IMR-90 (cell line): ENCODE results near the gene CREBL2. TPM values are rescaled to one million over a fixed set of nuclear protein-coding genes. Genes with fewer than 3 reads are reported as not detected.
A peak's percentile ranks its signal among the peaks of the same experiment; 100 is the strongest.

ENCODE experiments used
- ATAC-seq: fragments of 200-7000 bp; cut with Tn5 transposase; 2 replicates; pipeline ENCODE4 v1.9.1; 2020; ENCODE audit warnings: low read depth, mild to moderate bottlenecking, moderate library complexity
- BruUV-seq: library from RNA; stranded (reverse); fragments of 400-500 nt; replicated peaks from 2 replicates; lab custom pipeline; 2021; lab: Mats Ljungman, UMichigan
- CTCF ChIA-PET: fragments of 300-600 bp; formaldehyde crosslinking; extraction: SDS; loops from one replicate; lab custom pipeline; 2021; ENCODE audit warnings: antibody characterized with exemption; lab: Yijun Ruan, JAX
- POLR2A ChIA-PET: fragments of 300-600 bp; sonication (Branson Sonifier 250); formaldehyde crosslinking; loops from one replicate; lab custom pipeline; 2022; ENCODE audit warnings: antibody characterized with exemption; ENCODE audit not compliant: unreplicated experiment; lab: Charles Lee
- DNase-seq: peaks from one replicate; pipeline ENCODE4 v3.0.0; 2013
- H2AFZ ChIP-seq: replicated peaks from 2 replicates; pipeline ENCODE3; 2013; ENCODE audit warnings: low read length, mild to moderate bottlenecking; ENCODE audit not compliant: poor library complexity
- H2AK5ac ChIP-seq: 2 replicates; pipeline ENCODE4 v1.6.1; 2013; ENCODE audit warnings: low read depth, low read length, inconsistent platforms
- H2AK9ac ChIP-seq: replicated peaks from 2 replicates; pipeline ENCODE3; 2013; ENCODE audit warnings: mild to moderate bottlenecking, low read depth, low read length, moderate library complexity; ENCODE audit not compliant: poor library complexity
- H2BK120ac ChIP-seq: 2 replicates; pipeline ENCODE4 v1.6.1; 2013; ENCODE audit warnings: low read depth, low read length, inconsistent platforms
- H2BK15ac ChIP-seq: 3 replicates; pipeline ENCODE4 v1.6.1; 2013; ENCODE audit warnings: low read depth, low read length, inconsistent platforms
- H2BK20ac ChIP-seq: 2 replicates; pipeline ENCODE4 v1.6.1; 2013; ENCODE audit warnings: low read depth, mild to moderate bottlenecking, inconsistent platforms, low read length, moderate library complexity
- H2BK5ac ChIP-seq: 2 replicates; pipeline ENCODE4 v1.6.1; 2013; ENCODE audit warnings: mild to moderate bottlenecking, low read depth, low read length, inconsistent platforms; ENCODE audit not compliant: poor library complexity, severe bottlenecking
- H3K14ac ChIP-seq: replicated peaks from 2 replicates; pipeline ENCODE4 v1.6.1; 2013; ENCODE audit warnings: low read depth, low read length, inconsistent platforms
- H3K18ac ChIP-seq: 2 replicates; pipeline ENCODE4 v1.6.1; 2013; ENCODE audit warnings: low read depth, low read length, control low read depth
- H3K23ac ChIP-seq: 2 replicates; pipeline ENCODE4 v1.6.1; 2013; ENCODE audit warnings: low read depth, low read length, inconsistent platforms
- H3K27ac ChIP-seq: 2 replicates; pipeline ENCODE4 v1.5.1; 2013; ENCODE audit warnings: mild to moderate bottlenecking, control low read depth, low read length; ENCODE audit not compliant: insufficient read depth
- H3K27me3 ChIP-seq: 2 replicates; pipeline ENCODE4 v1.6.1; 2013; ENCODE audit warnings: low read length; ENCODE audit not compliant: control insufficient read depth, insufficient read depth
- H3K36me3 ChIP-seq: 2 replicates; pipeline ENCODE4 v1.6.1; 2013; ENCODE audit warnings: low read length, mixed read lengths; ENCODE audit not compliant: control insufficient read depth, insufficient read depth
- H3K4ac ChIP-seq: 2 replicates; pipeline ENCODE4 v1.6.1; 2013; ENCODE audit warnings: low read depth, low read length, inconsistent platforms
- H3K4me1 ChIP-seq: 2 replicates; pipeline ENCODE4 v1.6.1; 2013; ENCODE audit warnings: low read length, mixed read lengths; ENCODE audit not compliant: control insufficient read depth, insufficient read depth
- H3K4me2 ChIP-seq: 2 replicates; pipeline ENCODE4 v1.6.1; 2013; ENCODE audit warnings: low read depth, mild to moderate bottlenecking, control low read depth, low read length, moderate library complexity
- H3K4me3 ChIP-seq: 2 replicates; pipeline ENCODE4 v1.5.1; 2013; ENCODE audit warnings: low read depth, mild to moderate bottlenecking, control low read depth, low read length, moderate library complexity; ENCODE audit not compliant: insufficient read depth
- H3K56ac ChIP-seq: 2 replicates; pipeline ENCODE4 v1.6.1; 2013; ENCODE audit warnings: low read length, inconsistent platforms; ENCODE audit not compliant: insufficient read depth; ENCODE audit errors: extremely low read depth
- H3K79me1 ChIP-seq, 2 experiments: 2 replicates each; pipeline ENCODE4 v1.6.1; 2013; ENCODE audit warnings: low read length in 2 of 2, inconsistent platforms in 1 of 2, low read depth in 1 of 2
- H3K9ac ChIP-seq: 2 replicates; pipeline ENCODE4 v1.6.1; 2013; ENCODE audit warnings: low read depth, low read length, control low read depth
- H3K9me1 ChIP-seq: 2 replicates; pipeline ENCODE4 v1.6.1; 2013; ENCODE audit warnings: low read length, inconsistent platforms; ENCODE audit not compliant: insufficient read depth
- H3K9me3 ChIP-seq: 2 replicates; pipeline ENCODE4 v1.6.1; 2013; ENCODE audit warnings: low read length; ENCODE audit not compliant: control insufficient read depth, insufficient read depth
- H4K20me1 ChIP-seq: 2 replicates; pipeline ENCODE4 v1.6.1; 2013; ENCODE audit warnings: low read length, inconsistent platforms; ENCODE audit not compliant: insufficient read depth
- H4K5ac ChIP-seq: 2 replicates; pipeline ENCODE4 v1.6.1; 2013; ENCODE audit warnings: mild to moderate bottlenecking, low read depth, low read length, control low read depth
- H4K8ac ChIP-seq, 2 experiments: 2 replicates each; pipeline ENCODE4 v1.6.1; 2013; ENCODE audit warnings: low read depth in 2 of 2, low read length in 2 of 2, control low read depth in 1 of 2, inconsistent platforms in 1 of 2
- H4K91ac ChIP-seq: 2 replicates; pipeline ENCODE4 v1.6.1; 2013; ENCODE audit warnings: low read depth, low read length, inconsistent platforms; ENCODE audit not compliant: insufficient read depth
- CTCF ChIP-seq: conservative IDR thresholded peaks from 2 replicates; pipeline ENCODE4 v1.5.1; 2012; ENCODE audit warnings: mild to moderate bottlenecking, low read depth, low read length, improper control_type of control experiment
- NFE2L2 ChIP-seq: fragments of 150-350 bp; IDR thresholded peaks from 2 replicates; pipeline ENCODE4 v1.6.1; 2016; ENCODE audit warnings: low read depth, mild to moderate bottlenecking, low read length
- POLR2A ChIP-seq: IDR thresholded peaks from 2 replicates; pipeline ENCODE4 v1.6.1; 2012; ENCODE audit warnings: mild to moderate bottlenecking, low read depth, low read length
- RAD21 ChIP-seq: IDR thresholded peaks from 2 replicates; pipeline ENCODE4 v1.6.1; 2012; ENCODE audit warnings: low read length, improper control_type of control experiment
- WGBS, 2 experiments: methylation state at CpG; one replicate each; pipeline versions ENCODE4 v1.1.5 to v1.1.7; 2013; ENCODE audit warnings: missing lambda C conversion rate in 2 of 2; ENCODE audit not compliant: insufficient read length in 1 of 2; ENCODE audit errors: extremely low coverage in 2 of 2; 5-methylcytosine and 5-hydroxymethylcytosine counted together
- dilution Hi-C: fragments of 300-500 bp; cut with HindIII; formaldehyde crosslinking; loops from one replicate; pipeline ENCODE4 v1.14.3; 2018; ENCODE audit warnings: low sequenced_read_pairs; ENCODE audit not compliant: unreplicated experiment
- in situ Hi-C: fragments of 300-500 bp; cut with MboI; formaldehyde crosslinking; loops from 3 replicates; pipeline ENCODE4 v1.14.3; 2019; ENCODE audit warnings: low sequenced_read_pairs, inconsistent platforms, mixed read lengths
- intact Hi-C: fragments of 100-400 bp; cut with micrococcal nuclease; formaldehyde crosslinking; loops from 2 replicates; pipeline ENCODE4 v1.10.0; 2022
- polyA plus RNA-seq, 3 experiments: library from polyadenylated mRNA; depleted of rRNA; stranded (reverse); fragments of >200 nt; gene quantifications; 2 replicates each; pipeline ENCODE4 v1.2.3, GENCODE V29; 2012; ENCODE audit warnings: low replicate concordance in 1 of 3
- total RNA-seq: library from RNA; depleted of rRNA; stranded (reverse); fragments of >200 nt; gene quantifications from 2 replicates; pipeline ENCODE4 v1.2.3, GENCODE V29; 2012

CREBL2 gene
- total and polyA plus RNA-seq, 2 of the 4 experiments (the other 2 are of a cell fraction): 11.5 to 19.0 TPM

GRCh38 chr12:12608557-12608957, 3.1 kb upstream of the CREBL2 start:
- ChIA-PET CTCF (no interaction called here), POLR2A (no interaction called here)
- peak; percentile 17 for DNase-seq
- no TSS peak for BruUV-seq
- H3K27ac ChIP-seq: no peak overlapping the region
- peak overlapping the region; percentile 17; the same call in 1 of the 2 replicates for H3K23ac ChIP-seq
- H3K9me1 ChIP-seq: no peaks in the 10 kb centered on the region; the same call in 1 of the 2 replicates
- no peak overlapping the region for H4K5ac ChIP-seq
- no peak overlapping the region for H3K9ac ChIP-seq
- H2AK5ac ChIP-seq: no peak overlapping the region
- H3K18ac ChIP-seq: no peak overlapping the region
- H3K36me3 ChIP-seq: no peaks in the 10 kb centered on the region
- H2BK20ac ChIP-seq: 0 out of 2 replicates have a peak overlapping the region, but pooled peaks have one; percentile 18
- ATAC-seq: no peak
- peak overlapping the region; percentile 12; the same call in 1 of the 2 replicates for H4K91ac ChIP-seq
- no peak overlapping the region for H3K4ac ChIP-seq
- no peaks in the 10 kb centered on the region for H3K27me3 ChIP-seq
- H2AK9ac ChIP-seq: peak overlapping the region; percentile 69
- no peak overlapping the region for H3K4me3 ChIP-seq
- dilution Hi-C loops: no loop called here
- H3K4me2 ChIP-seq: no peak overlapping the region
- no peaks in the 10 kb centered on the region for H4K20me1 ChIP-seq
- TF ChIP-seq POLR2A (no peak), CTCF (0 out of 2 replicates have a peak, but pooled peaks have one; percentile 12), RAD21 (peak; percentile 14; the same call in 1 of the 2 replicates), NFE2L2 (no peak)
- H3K14ac ChIP-seq: no peak overlapping the region
- H2BK15ac ChIP-seq: no peak overlapping the region
- H3K56ac ChIP-seq: no peak overlapping the region
- no peak overlapping the region; a peak in 1 of 4 replicates for H4K8ac ChIP-seq
- no peaks in the 10 kb centered on the region for H3K9me3 ChIP-seq
- peak overlapping the region; percentile 60 for H2BK120ac ChIP-seq
- peaks cover 2% of the 10 kb centered on the region; the same call in 1 of the 2 replicates for H3K4me1 ChIP-seq
- peaks cover 4 to 8% of the 10 kb centered on the region in 2 experiments; a peak in 3 of 4 replicates for H3K79me1 ChIP-seq
- intact Hi-C loops: no loop called here
- WGBS, 2 experiments: no CpG with 5 or more reads among the region's 1 CpG
- H2BK5ac ChIP-seq: no peak overlapping the region
- H2AFZ ChIP-seq: peak overlapping the region; percentile 41
- in situ Hi-C loops: no loop called here
